Activated T-helper 1 cell treated with anti-CD3 and anti-CD28 coated beads, Interleukin-2, amount 50 U/mL, for 16 hours (primary cell): ENCODE data around the gene EIF4EBP3.

Experiments used
- DNase-seq, 2 donors: peaks; one replicate each; pipeline ENCODE4 v3.0.0-alpha.2; 2020; ENCODE audit warnings: low read depth in 1 of 2, low spot score in 1 of 2

Gene EIF4EBP3

GRCh38 chr5:140547508-140548299, at the start of gene EIF4EBP3:
TSS of gene EIF4EBP3 (plus strand) at chr5:140547662. CDS start at chr5:140547738, 76 bp downstream.
- DNase-seq = peak; percentile 75 to 78

- no peak for DNase-seq
Measured at GRCh38 chr5:140497897-140498296, 49.6 kb upstream of the EIF4EBP3 start.

GRCh38 chr5:140498591-140498990, 48.9 kb upstream of the EIF4EBP3 start:
- DNase-seq = no peak

GRCh38 chr5:140502834-140503233, 44.6 kb upstream of the EIF4EBP3 start:
- DNase-seq = no peak

GRCh38 chr5:140509898-140510297, 37.6 kb upstream of the EIF4EBP3 start:
- no peak for DNase-seq

GRCh38 chr5:140513124-140513523, 34.3 kb upstream of the EIF4EBP3 start:
- DNase-seq = no peak

GRCh38 chr5:140524003-140524402, 23.5 kb upstream of the EIF4EBP3 start:
- DNase-seq = no peak

GRCh38 chr5:140540227-140540626, 7.2 kb upstream of the EIF4EBP3 start:
- DNase-seq = no peak

- no peak for DNase-seq
Measured at GRCh38 chr5:140542972-140543371, 4.5 kb upstream of the EIF4EBP3 start.

- DNase-seq = no peak
Measured at GRCh38 chr5:140544986-140545385, 2.5 kb upstream of the EIF4EBP3 start.

GRCh38 chr5:140545606-140546005, 1.9 kb upstream of the EIF4EBP3 start:
- DNase-seq = no peak

- no peak for DNase-seq
Measured at GRCh38 chr5:140546851-140547507, 483 bp upstream of the EIF4EBP3 start.

GRCh38 chr5:140548300-140548688, 832 bp downstream of the EIF4EBP3 start:
- DNase-seq = no peak

GRCh38 chr5:140548791-140549190, 1.3 kb downstream of the EIF4EBP3 start:
- no peak for DNase-seq

GRCh38 chr5:140549237-140550144, 2.0 kb downstream of the EIF4EBP3 start:
- DNase-seq = no peak

- DNase-seq = no peak
Measured at GRCh38 chr5:140550147-140551079, 3.0 kb downstream of the EIF4EBP3 start.

GRCh38 chr5:140551872-140552271, 4.4 kb downstream of the EIF4EBP3 start:
- no peak for DNase-seq

GRCh38 chr5:140553657-140554056, 6.2 kb downstream of the EIF4EBP3 start:
- no peak for DNase-seq

GRCh38 chr5:140554454-140554853, 7.0 kb downstream of the EIF4EBP3 start:
- DNase-seq = no peak

- no peak for DNase-seq
Measured at GRCh38 chr5:140555747-140556312, 8.4 kb downstream of the EIF4EBP3 start.
